IPS-11a (cell line): ENCODE measurements around the gene KIF1B.
"Not testable (repeated sequence)": the region's sequence is repeated elsewhere in the genome, so short reads cannot be mapped to it uniquely, and the experiment has no call there.

Source experiments
- H3K4me3 ChIP-seq: one replicate; pipeline ENCODE4 v1.5.1; 2013; ENCODE audit warnings: low read depth, low read length, control low read depth

The KIF1B gene

GRCh38 chr1:10324627-10325026 is 114.3 kb downstream of the KIF1B start:
- H3K4me3 ChIP-seq = no peak overlapping the region

DNA sequence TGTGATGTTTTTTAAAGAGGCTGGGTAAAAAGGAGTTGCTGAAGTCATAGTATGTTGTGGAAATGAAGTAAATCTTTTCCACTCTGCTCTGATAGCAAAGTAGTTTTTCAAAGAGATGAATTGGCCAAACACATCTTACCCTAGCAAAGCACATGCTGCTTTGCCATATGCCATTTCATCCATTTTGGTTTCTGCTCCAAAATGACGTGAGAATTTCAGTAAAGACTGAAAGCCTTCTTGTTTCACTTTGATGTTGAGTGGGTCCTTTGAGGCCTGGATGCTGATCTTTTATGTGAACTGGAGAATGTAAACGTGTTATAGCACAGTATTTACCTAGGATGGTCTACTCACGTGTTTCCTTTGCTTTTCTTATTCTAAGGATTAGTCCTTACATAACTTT is 115.2 kb downstream of the KIF1B start:
- H3K4me3 ChIP-seq = no peak overlapping the region

GRCh38 chr1:10326251-10326650 is 115.9 kb downstream of the KIF1B start:
- no peak overlapping the region for H3K4me3 ChIP-seq

GRCh38 chr1:10328180-10328963 is 118.0 kb downstream of the KIF1B start:
- no peak overlapping the region for H3K4me3 ChIP-seq

- H3K4me3 ChIP-seq = no peak overlapping the region
These were observed 127.1 kb downstream of the KIF1B start for GRCh38 chr1:10337436-10337835.

- no peak overlapping the region for H3K4me3 ChIP-seq
These were observed 127.7 kb downstream of the KIF1B start for GRCh38 chr1:10338047-10338446.

- H3K4me3 ChIP-seq = no peak overlapping the region
These were observed 128.2 kb downstream of the KIF1B start for GRCh38 chr1:10338611-10339010.

DNA sequence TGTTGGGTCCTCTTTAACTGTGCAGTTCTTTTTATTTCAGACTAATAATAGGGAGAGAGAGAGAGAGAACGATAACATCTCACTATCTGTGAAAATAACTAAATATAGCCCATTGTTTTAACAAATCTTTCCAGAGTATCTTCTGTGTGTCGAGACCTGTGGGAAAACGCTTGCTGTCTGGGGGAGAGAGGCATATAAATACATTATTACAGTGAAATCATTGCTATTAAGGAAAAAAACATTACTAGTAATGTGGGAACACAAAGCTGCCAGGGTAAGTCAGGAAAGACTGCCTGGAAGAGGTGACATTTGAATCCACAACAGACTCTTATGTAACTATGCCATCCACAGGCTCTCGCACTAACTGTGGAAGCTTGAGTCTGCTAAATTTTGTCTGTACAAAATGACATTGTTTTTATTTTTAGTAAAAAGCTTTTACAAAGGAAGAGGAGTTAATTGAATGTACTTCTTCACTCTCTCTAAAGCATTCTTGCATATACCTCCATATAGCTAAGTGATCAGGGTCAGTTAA is 128.7 kb downstream of the KIF1B start:
- no peak overlapping the region for H3K4me3 ChIP-seq

- no peak overlapping the region for H3K4me3 ChIP-seq
These were observed 129.4 kb downstream of the KIF1B start for GRCh38 chr1:10339815-10340214.

GRCh38 chr1:10340930-10341590 is 130.7 kb downstream of the KIF1B start:
- no peak overlapping the region for H3K4me3 ChIP-seq

- H3K4me3 ChIP-seq = no peak overlapping the region
These were observed 136.7 kb downstream of the KIF1B start for GRCh38 chr1:10347109-10347508.

DNA sequence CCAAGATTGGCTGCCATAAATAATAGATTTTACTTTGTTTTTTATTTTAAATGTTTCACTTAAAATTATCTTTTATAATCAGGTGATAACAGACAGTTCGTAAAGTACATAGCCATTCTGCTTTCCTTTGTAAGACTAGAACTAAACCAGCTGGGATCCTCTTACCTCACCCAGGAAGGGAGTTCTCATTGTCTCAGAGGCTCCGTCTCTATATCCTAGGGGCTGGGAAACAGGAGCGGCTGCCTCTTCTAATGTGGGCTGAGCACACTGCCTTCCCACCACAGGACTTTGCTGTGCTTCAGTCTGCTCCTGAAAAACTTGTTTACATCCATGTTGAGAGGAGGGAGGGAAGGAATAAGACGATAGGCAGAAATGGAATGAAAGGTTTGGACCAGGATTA is 142.9 kb downstream of the KIF1B start:
- H3K4me3 ChIP-seq = no peak overlapping the region

DNA sequence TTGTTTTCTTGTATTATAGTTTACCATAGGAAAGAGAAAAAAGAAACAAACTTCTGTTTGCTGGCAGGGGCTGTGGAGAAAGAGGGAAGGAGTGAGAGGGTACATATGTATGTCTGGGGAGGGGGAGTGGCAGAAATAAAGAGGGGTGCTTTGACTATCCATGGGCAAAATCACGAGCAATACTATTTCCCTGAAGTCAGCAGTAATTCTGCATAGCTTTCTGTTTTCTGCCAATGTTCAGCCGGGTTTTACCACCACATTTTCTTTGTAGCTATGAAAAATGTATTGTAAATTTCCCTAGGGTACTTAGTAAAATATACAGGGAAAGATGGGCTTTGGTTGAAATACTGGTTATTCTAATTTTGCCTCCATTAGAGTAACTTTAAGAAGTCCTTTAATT is 143.3 kb downstream of the KIF1B start:
- H3K4me3 ChIP-seq = no peak overlapping the region

DNA sequence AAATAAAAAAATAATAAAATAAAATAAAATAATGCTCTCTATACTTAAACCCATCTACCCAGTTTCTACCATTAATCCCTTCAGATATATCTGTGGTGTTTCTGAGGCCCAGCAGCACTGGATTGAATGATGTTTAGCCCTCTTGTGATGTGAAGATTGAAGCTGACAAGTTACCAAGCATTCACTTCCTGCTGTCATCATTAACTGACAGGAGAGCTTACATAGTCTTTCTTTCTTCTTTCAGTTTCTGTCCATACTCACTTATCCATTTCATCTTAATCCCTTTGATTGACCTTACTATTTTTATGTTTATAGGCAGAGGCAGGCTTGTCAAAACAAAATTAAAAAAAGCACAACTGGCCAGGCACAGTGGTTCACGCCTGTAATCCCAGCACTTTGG is 149.7 kb downstream of the KIF1B start:
- H3K4me3 ChIP-seq = no peak overlapping the region

- no peak overlapping the region for H3K4me3 ChIP-seq
These were observed 151.1 kb downstream of the KIF1B start for GRCh38 chr1:10361515-10361914.

DNA sequence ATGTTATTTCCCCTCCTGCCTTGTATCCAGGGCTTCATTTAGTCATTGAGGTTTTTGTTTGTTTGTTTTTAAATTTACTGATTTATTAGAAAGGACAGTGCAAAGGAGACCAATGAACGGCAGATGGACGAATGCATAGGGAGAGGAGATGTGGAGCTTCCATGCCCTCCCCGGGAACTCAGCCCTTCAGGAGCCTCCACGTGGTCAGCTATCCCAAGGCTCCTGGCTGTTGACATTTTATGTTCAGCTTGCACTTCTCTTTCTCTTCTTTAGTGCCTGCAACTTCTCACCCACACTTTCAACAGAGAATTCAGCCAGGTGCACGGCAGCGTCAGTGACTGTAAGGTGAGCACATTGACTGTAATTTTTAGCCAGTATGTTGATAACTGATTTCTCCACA is 157.8 kb downstream of the KIF1B start:
- H3K4me3 ChIP-seq = no peak overlapping the region

GRCh38 chr1:10374442-10374860 is 164.1 kb downstream of the KIF1B start:
- H3K4me3 ChIP-seq = no peak overlapping the region

DNA sequence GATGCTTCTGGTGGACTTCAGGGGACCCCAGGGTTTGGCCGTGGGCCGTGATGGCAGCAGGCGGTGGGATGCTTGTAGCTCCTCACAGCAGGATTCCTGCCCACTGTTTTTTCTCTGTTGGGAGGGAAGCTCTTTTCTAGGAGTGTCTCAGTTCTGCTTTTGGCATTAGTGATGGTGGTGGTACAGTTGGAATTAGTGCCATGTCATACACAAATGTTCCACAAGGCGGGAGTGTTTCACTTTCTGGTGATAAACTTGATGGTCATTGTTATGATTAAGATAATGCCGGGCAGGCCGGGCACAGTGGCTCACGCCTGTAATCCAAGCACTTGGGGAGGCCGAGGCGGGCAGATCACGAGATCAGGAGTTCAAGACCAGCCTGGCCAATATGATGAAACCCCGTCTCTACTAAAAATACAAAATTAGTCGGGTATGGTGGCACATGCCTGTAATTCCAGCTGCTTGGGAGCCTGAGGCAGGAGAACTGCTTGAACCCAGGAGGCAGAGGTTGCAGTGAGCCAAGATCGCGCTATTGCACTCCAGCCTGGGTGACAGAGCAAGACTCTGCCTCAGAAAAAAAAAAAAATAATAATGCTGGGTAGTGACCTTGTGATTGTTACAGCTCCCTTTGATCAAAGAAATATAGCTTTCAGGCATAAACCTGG is 167.1 kb downstream of the KIF1B start:
- H3K4me3 ChIP-seq = not testable (repeated sequence)

- H3K4me3 ChIP-seq = no peak overlapping the region
These were observed 167.9 kb downstream of the KIF1B start for GRCh38 chr1:10378081-10378841.

DNA sequence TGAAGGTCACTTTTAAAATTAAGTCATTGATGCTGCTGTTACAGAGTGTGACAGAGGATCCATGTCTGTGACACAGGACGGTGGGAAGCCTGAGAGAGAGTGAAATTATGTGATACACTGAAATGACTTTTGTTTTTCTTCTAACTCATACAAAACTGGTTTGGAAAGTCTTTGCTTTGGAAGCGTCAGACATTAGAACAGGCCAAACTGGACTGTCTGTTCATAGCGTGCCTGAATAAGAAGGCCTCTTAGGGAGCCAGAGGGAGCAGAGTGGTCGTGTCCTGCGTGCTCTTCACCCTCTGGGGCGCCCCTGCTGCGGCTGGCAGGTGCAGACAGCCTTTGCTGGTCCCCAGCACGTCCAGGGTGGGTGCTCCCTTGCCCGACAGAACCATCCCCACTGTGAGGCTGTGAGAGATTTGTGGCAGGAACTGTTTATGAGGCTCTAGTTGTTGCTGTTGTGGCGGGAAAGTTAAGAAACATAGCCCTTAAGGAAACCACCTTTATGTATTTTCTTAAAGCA is 168.8 kb downstream of the KIF1B start:
- no peak overlapping the region for H3K4me3 ChIP-seq

DNA sequence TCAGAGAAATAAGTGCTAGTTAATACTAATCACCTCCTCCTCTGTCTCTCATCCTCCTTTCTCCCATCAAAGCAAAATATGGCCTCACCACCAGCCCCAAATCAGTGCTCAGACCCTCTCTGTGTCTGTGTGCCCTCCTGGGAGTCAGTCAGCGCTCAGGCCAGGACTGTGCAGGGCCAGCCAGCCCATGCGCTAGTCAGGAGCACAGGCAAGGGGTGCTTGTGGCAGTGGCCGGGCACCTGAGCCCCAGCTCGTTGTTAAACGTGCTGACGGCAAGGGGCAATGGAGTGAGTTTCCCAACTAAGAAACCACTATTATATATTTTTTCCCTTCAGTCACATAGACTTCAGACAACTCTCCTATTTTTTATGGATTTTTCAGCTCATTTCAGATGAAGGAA is 169.3 kb downstream of the KIF1B start:
- no peak overlapping the region for H3K4me3 ChIP-seq
